Mucosa of rectum (tissue), 2 donors: Measurements from ENCODE around the gene COL6A1.

Experiments used
- H3K27ac ChIP-seq, 2 donors: one replicate each; pipeline ENCODE4 v1.7.0; 2013; ENCODE audit warnings: inconsistent platforms in 2 of 2, low read depth in 2 of 2, low read length in 2 of 2
- H3K27me3 ChIP-seq, 2 donors: one replicate each; pipeline ENCODE4 v1.7.0; 2013; ENCODE audit warnings: low read length in 2 of 2; ENCODE audit not compliant: control insufficient read depth in 2 of 2, insufficient read depth in 2 of 2
- H3K36me3 ChIP-seq, 2 donors: one replicate each; pipeline ENCODE4 v1.7.0; 2013; ENCODE audit warnings: low read length in 2 of 2; ENCODE audit not compliant: control insufficient read depth in 2 of 2, insufficient read depth in 2 of 2
- H3K4me1 ChIP-seq, 2 donors: one replicate each; pipeline ENCODE4 v1.7.0; 2013; ENCODE audit warnings: low read length in 2 of 2, mild to moderate bottlenecking in 1 of 2; ENCODE audit not compliant: control insufficient read depth in 2 of 2, insufficient read depth in 2 of 2
- H3K4me3 ChIP-seq, 2 donors: one replicate each; pipeline ENCODE4 v1.7.0; 2013; ENCODE audit warnings: low read length in 2 of 2
- H3K9ac ChIP-seq, 2 donors: one replicate each; pipeline ENCODE4 v1.7.0; 2013; ENCODE audit warnings: low read length in 2 of 2, low read depth in 1 of 2, mild to moderate bottlenecking in 1 of 2
- H3K9me3 ChIP-seq, 2 donors: one replicate each; pipeline ENCODE4 v1.7.0; 2013; ENCODE audit warnings: low read length in 2 of 2; ENCODE audit not compliant: control insufficient read depth in 2 of 2
- donor health status: healthy.
- donor health status: Normal muscosa, but diverticular disease.

COL6A1 gene

DNA sequence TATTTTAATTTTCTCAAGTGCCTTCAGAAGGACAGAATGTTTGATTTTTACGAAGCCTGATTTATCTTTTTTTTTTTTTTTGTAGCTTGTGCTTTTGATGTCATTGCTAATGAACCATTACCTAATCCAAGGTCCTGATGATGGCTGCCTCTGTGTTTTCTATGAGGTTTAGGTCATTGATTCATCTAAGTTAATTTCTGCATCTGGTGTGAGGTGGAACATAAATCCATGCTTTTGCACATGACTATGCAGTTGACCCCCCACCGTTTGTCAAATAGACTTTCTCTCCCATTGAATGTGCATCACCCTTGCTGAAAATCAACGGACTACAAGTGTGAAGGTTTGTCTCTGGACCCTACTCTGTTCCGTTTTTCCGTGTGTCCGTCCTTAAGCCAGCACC, 50.5 kb downstream of the COL6A1 start:
- H3K27me3 ChIP-seq, result no peaks in the 10 kb centered on the region
- no peaks in the 10 kb centered on the region for H3K36me3 ChIP-seq
- no peaks in the 10 kb centered on the region for H3K4me1 ChIP-seq
- H3K27ac ChIP-seq, result no peak overlapping the region
- no peak overlapping the region for H3K9ac ChIP-seq
- no peak overlapping the region for H3K4me3 ChIP-seq
- no peaks in the 10 kb centered on the region for H3K9me3 ChIP-seq

DNA sequence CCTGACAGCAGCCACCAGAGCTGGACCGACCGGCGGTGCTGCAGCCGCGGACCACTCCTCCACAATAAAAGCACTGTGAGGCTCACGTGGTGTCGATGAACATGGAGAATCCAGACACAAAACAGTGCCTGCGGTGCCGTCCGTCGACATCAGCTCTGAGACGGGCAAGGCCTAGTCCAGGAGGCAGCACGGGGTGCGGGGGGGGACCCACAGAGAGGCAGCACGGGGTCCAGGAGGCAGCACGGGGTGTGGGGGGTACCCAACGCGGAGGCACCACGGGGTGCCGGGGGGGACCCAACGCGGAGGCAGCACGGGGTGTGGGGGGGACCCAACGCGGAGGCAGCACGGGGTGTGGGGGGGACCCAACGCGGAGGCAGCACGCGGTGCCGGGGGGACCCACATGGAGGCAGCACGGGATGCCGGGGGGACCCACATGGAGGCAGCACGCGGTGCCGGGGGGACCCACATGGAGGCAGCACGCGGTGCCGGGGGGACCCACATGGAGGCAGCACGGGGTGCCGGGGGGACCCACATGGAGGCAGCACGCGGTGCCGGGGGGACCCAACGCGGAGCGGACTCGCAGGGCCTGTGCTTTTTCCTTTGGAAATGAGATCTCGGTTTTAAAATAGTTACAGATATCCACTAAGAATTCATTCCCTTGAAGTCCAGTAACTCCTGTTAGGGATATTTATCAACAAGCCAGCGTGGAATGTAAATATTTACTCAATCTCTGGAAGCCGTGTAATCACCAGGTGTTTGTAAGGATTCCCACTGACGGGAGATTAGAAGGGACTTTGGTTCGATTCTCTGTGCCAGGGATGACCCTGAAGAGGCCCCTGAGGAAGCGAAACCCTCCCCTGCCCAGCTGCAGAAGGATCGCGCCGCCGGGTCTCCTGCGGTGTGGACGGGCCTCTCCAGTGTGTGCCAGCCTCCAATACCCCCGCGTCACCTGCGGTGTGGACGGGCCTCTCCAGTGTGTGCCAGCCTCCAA, 52.1 kb downstream of the COL6A1 start:
- H3K4me3 ChIP-seq, result no peak overlapping the region
- no peaks in the 10 kb centered on the region for H3K27me3 ChIP-seq
- no peaks in the 10 kb centered on the region for H3K9me3 ChIP-seq
- no peaks in the 10 kb centered on the region for H3K4me1 ChIP-seq
- no peak overlapping the region for H3K9ac ChIP-seq
- no peaks in the 10 kb centered on the region for H3K36me3 ChIP-seq
- peak overlapping the region in 1 of 2 donors; percentile 32 for H3K27ac ChIP-seq

DNA sequence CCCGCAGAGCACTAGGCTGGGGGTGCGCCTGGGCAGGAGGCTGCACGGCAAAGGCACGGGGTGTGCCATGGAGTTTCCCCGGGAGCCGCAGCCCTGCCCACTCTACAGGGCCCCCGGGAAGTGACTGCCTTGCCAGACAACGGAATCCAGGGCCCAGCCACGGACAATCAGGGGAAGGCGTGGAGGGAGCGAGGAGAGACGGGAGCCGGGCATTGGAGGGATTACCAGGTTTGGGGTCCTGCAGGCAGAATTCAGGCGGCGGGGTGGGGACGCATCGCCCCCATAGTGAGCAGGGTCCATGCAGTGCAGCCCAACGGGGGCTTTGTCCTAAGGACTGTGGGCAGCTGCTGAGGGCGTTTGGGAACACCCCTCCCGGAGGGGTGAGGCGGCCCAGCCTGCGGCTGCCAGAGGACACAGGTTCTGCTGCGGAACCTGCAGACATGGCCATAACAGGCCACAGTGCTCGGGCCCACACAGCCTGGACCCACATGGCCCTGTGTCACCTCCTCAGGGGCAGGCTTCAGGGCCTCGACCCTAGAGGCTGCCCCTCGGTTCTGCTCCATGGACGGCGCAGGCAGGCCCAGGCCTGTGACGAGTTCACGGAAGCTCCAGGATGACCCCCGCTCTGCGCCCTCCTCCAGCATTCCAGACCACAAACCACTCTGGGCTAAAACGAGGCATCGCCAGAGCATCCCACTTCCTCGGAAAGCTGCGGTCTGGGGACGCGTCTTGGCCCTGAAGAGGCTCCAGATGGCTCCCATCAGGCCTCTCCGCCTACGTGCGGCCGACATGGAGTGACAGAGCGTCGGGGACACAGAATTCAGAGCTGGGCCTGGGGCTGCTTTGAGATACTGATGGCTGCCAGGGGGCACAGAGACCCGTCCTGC, 54.5 kb downstream of the COL6A1 start:
- no peak overlapping the region for H3K9ac ChIP-seq
- H3K27ac ChIP-seq, result peak overlapping the region; percentile 26 to 58
- H3K27me3 ChIP-seq, result no peaks in the 10 kb centered on the region
- H3K4me3 ChIP-seq, result no peak overlapping the region
- H3K9me3 ChIP-seq, result no peaks in the 10 kb centered on the region
- no peaks in the 10 kb centered on the region for H3K36me3 ChIP-seq
- H3K4me1 ChIP-seq, result no peaks in the 10 kb centered on the region

DNA sequence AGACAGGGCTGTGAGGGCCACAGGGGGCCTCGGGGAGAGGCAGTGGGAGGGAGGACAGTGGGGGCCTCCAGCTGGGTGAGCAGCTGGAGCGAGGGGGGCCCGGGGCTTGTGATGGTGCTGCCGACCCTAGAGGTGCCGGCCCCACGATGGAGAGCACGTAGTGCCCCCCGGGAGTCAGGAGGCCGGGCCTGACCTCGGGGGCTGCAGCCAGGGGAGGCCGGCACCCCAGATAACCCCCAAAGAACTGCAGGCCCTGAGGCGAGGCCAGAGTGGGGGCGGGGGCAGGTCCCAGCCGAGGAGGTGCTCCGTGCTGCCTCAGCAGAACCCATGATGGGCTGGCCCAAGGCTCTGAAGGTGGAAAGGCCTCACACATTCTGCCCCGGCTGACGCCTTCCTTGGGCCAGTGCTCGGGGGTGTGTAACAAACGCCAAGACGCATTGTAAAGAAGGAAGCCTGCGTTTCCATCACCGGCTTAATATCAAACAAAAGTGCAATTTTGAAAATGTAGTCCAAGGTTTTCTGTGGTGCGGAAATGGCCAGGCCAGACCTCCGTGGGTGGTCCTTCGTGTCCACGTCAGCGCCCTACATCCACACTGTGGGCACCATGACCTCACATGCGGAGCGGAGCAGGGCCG, 55.2 kb downstream of the COL6A1 start:
- Histone ChIP-seq H3K27me3 (no peaks in the 10 kb centered on the region), H3K4me3 (no peak overlapping the region), H3K27ac (peak overlapping the region in 1 of 2 donors; percentile 58), H3K36me3 (no peaks in the 10 kb centered on the region), H3K9ac (no peak overlapping the region), H3K9me3 (no peaks in the 10 kb centered on the region), H3K4me1 (no peaks in the 10 kb centered on the region)

DNA sequence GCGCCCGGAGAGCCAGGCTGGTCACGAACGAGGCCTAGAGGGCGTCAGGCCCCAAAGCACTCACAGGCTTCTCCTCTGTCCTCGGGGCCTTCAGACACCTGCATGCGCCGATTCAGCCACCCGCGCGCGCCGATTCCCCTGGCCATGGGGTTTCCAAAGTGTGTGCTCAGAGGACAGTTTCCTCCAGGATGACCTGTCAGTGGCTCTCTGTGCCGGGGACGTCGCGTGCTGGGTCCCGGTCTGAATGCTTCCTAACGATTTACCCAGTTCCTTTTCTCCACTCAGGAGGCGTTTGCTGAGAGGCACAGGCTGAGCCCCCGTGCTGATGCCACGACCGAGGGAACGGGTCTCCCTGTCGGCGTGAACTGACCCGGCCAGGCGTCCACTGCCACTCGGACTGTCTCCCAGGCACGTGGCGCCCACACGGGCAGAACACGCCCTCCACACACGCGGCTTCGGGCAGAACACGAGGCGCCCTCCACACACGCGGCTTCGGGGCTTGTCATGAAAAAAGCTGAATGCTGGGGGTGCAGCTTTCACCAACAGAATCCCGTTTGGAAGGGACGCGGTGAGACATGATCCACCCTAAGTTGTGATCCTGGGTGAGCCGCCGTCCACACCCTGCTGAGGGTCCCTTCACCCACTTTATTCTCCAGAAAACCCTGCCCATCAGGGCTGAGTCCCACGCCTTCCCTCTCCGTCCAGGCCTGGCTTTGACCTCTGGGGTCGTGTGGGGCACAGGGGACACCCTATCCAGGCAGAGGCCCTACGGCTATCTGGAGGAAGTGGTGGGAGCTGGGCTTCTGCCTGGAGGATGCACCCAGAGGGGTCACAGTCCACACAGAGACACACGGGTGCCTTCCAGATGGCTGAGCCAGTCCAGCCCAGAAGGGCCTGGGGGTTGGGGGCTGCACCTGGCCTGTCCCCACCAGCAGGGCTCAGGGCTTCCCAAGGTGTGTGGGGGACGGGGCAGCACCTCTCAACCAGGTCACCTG, 56.1 kb downstream of the COL6A1 start:
- no peaks in the 10 kb centered on the region for H3K27me3 ChIP-seq
- H3K4me1 ChIP-seq, result no peaks in the 10 kb centered on the region
- no peaks in the 10 kb centered on the region for H3K36me3 ChIP-seq
- H3K27ac ChIP-seq, result peak overlapping the region in 1 of 2 donors; percentile 9
- H3K9me3 ChIP-seq, result no peaks in the 10 kb centered on the region
- no peak overlapping the region for H3K4me3 ChIP-seq
- no peak overlapping the region for H3K9ac ChIP-seq

DNA sequence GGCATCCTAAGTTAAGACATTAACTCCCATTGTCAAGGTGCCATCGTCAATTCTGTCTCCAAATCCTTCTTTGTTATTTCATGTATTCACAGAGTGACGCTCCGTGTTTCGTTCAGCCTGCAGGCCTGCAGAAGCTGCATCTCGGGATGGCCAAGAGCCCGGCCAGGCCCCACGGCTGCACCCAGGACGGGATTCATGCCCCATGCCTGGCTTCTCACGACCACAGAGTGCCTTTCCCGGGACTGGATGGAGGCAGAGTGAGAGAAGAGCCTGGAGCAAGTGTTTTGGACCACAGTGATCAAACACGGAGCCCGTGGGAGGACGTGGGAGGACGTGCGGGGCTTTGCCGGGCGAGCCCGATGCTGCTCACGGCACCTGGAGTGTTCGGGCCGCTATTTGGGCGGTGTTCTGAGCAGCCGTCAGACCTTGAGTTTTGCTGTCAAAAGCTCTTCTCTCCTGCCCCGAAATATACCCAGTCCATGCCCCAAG, 56.8 kb downstream of the COL6A1 start:
- no peaks in the 10 kb centered on the region for H3K4me1 ChIP-seq
- H3K4me3 ChIP-seq, result no peak overlapping the region
- H3K9me3 ChIP-seq, result no peaks in the 10 kb centered on the region
- H3K27ac ChIP-seq, result peak overlapping the region in 1 of 2 donors; percentile 16
- no peaks in the 10 kb centered on the region for H3K27me3 ChIP-seq
- H3K9ac ChIP-seq, result no peak overlapping the region
- no peaks in the 10 kb centered on the region for H3K36me3 ChIP-seq

DNA sequence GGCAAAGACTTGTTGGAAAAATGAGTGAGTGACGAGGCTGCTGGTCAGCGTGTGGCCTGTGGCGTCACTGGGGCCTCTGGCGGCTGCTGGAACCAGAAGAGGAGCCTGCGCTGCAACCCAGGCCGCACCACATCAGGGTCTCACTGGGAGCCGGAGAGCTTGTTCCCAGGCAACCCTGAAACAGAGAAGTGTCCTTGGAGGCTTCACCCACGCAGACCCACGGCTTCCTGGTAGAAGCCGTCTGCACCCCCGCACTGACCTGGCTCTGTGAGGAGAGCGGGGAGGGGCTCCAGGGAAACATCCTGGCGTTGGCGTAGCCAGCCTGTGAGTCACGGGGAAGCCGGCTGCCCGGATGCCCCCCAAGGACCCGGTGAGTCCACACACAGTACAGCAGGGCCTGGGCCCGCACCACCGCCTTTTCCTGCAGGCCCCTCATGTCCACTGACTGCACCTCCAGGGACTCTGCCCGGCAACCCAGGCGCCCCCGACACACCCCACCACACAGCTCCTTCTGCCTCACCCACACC, 57.4 kb downstream of the COL6A1 start:
- Histone ChIP-seq H3K9ac (no peak overlapping the region), H3K27me3 (no peaks in the 10 kb centered on the region), H3K4me3 (no peak overlapping the region), H3K4me1 (no peaks in the 10 kb centered on the region), H3K27ac (peak overlapping the region in 1 of 2 donors; percentile 16), H3K36me3 (no peaks in the 10 kb centered on the region), H3K9me3 (no peaks in the 10 kb centered on the region)

DNA sequence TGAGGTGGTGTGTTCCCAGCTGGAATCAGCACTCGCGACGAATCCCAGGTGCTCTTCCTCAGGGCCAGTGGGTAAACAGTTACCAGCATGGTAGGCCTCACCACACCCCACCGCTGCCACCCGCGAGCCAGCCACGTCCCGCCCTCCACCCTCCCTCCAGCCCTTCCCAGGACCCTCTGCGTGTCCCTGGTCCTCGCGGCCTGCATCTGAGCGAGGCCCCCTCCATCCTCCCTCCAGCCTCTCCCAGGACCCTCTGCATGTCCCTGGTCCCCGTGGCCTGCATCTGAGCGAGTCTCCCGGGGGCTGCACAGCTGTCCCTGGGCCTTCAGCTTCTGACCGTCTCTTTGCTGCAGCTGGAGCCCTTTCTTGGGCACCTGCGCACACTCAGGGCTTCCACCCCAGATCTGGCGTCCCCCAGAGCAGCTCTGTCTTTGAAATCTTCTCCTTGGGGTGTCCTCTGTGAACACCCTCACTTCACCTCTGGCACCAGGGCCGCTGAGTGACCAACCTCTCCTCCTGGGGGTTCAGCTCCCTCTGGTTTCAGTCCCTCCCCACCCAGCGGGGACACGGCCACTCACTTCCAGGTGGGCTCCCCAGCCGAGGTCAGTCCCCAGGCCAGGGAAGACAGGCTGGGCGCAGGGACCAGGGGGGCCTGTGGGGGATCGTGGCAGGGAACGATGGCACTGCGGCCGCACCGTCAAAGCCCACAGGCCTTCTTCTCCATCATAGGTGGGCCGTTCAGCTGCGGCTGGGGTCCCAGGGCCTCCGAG, 58.5 kb downstream of the COL6A1 start:
- Histone ChIP-seq H3K9me3 (no peaks in the 10 kb centered on the region), H3K27ac (no peak overlapping the region), H3K4me1 (no peaks in the 10 kb centered on the region), H3K36me3 (no peaks in the 10 kb centered on the region), H3K27me3 (no peaks in the 10 kb centered on the region), H3K4me3 (no peak overlapping the region), H3K9ac (no peak overlapping the region)
